GM18507 (cell line): ENCODE data around the gene PDE4B.

Experiments used
- DNase-seq: peaks from one replicate; pipeline ENCODE4 v3.0.0; 2011; ENCODE audit warnings: low read depth; ENCODE audit not compliant: insufficient read length; ENCODE audit errors: extremely low spot score
- FAIRE-seq: peaks from 2 replicates; lab custom pipeline; 2011; peaks lifted over from hg19 to GRCh38; lab: Jason Lieb, UNC

PDE4B gene

GRCh38 chr1:66331658-66332547 lies 539.2 kb downstream of the PDE4B start:
- FAIRE-seq = peak; percentile 63
- DNase-seq = no peak

- DNase-seq (no peak), FAIRE-seq (no peak)
Measured at GRCh38 chr1:66332548-66332901, 539.8 kb downstream of the PDE4B start.

DNA sequence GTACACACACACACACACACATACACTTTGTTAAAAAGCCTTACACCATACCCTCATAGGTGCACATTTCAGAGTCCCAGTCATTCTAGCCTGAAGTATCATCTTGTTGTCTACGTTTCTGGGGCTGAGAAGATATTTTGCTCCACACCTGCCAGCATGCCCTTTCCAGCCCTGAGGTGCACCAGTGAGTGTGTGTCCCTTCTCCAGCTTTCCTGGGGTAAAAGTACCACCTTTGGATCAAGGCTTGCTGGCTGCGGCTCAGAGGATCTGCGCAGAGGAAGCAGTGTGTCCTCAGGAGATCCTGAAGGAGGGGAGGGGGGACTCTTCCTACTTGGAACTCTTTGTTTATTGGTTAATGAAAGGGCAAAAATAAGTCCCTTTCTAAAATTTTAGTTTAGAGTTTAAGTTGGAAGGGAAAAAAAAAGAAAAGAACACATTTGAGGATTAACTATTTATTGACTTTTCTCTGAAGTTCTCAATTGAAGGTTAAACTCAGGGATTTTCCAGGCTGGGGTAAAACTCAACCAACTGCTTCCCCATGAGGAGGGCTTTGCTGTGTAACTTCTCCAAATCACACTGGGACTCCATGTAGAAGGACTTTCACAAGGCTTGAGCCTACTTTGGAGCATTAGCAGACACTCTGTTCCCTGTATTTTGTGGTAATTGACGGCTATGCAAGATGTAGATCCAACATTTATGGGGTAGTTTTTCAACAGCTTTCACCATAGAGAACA lies 540.9 kb downstream of the PDE4B start:
- DNase-seq (no peak), FAIRE-seq (peak; percentile 79)

GRCh38 chr1:66334318-66334717 lies 541.6 kb downstream of the PDE4B start:
- DNase-seq (no peak), FAIRE-seq (peak; percentile 60)

DNA sequence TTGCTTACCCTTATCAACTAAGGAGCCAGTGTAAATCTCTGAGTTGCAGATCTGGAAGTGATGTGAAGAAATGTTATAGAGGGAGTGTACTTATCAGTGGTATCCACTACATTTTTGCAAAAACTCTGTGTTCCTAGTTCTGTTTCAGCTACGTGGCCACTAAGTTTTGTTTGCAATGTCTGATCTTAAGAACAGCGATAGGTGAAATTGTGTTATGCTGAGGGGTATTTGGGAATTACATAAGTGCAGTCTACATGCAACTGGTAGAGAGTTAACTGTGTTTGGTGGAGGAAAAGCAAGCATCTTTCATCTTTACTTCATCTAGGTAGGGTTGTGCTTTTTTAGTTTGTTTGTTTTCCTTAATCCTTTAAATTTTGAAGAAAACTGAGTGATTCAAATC lies 542.4 kb downstream of the PDE4B start:
- FAIRE-seq (peak; percentile 36), DNase-seq (no peak)

GRCh38 chr1:66335859-66336640 lies 543.4 kb downstream of the PDE4B start:
- peak; percentile 23 for DNase-seq
- FAIRE-seq = peak; percentile 100

DNA sequence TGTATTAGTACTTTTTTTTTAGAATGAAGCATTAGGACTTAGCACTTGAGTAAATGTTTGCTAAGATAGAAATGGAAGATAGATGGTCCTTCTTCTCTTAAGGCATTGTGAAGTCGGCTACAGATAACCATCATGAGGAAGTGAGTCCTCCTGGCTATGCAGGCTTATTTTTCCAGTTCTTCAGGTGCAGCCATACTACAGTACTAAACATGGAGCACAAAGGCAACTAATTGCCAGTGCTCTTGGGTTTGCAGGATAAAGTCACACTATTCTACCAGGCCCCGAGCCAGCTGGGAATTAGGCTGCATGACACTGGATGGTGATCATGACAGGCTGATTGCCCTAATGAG lies 543.9 kb downstream of the PDE4B start:
- FAIRE-seq (no peak), DNase-seq (no peak)

DNA sequence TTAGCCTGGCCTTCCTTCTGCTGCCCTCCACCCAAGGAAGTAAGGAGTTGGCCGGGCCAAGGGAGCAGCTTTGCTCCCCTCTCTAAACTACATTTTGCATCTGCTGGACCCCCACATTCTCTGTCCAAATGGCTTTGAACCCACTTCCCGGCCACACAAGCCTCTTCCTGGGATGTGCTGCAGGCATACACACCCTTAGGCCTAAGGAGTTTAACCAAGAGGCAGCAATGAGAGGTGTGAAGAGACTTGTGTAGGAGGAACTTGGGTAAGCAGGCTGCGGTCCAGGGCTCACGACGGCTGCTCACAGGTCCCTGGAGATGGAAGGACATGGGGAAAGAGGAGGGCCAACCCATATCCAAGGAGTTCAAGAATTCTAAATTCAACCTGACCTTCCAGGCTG lies 544.6 kb downstream of the PDE4B start:
- peak; percentile 75 for FAIRE-seq

GRCh38 chr1:66339944-66340343 lies 547.2 kb downstream of the PDE4B start:
- FAIRE-seq (peak; percentile 81), DNase-seq (no peak)

More for the DNA sequence above, 544.6 kb downstream of the PDE4B start:
- no peak for DNase-seq

DNA sequence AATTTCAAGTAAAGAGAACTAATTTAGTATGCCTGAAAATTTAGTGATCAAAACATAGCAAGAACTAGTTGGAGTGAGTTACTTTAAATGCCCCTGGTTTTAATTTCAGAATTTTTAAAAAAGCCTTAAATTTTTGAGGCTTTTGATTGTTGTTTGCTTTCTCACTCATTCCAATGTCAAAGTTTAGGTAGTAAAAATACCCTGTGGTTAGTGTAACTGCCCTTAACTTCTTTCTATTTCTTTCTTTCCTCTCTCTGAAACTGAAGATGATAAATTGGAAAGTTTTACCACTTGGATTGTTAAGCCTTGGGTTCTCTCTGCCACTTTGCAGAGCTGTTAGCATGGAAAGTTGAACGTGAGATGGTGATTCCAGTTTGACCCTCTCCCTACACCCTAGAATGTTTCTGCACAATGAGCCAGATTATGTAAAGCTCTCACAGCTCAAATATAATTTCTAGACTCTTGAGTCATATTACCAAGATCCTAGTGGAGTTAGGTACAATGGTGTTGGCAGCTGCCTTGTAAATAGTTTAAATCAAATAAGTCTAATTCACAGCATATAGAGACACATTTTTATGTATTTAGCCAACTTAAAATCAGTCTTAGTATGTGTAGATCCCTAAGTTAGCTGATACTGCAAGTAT lies 548.9 kb downstream of the PDE4B start:
- no peak for DNase-seq
- peak; percentile 73 for FAIRE-seq

GRCh38 chr1:66342707-66343106 lies 550.0 kb downstream of the PDE4B start:
- FAIRE-seq = peak; percentile 79

GRCh38 chr1:66343569-66344325 lies 551.1 kb downstream of the PDE4B start:
- DNase-seq (no peak), FAIRE-seq (no peak)

More at GRCh38 chr1:66342707-66343106, 550.0 kb downstream of the PDE4B start:
- DNase-seq = no peak

DNA sequence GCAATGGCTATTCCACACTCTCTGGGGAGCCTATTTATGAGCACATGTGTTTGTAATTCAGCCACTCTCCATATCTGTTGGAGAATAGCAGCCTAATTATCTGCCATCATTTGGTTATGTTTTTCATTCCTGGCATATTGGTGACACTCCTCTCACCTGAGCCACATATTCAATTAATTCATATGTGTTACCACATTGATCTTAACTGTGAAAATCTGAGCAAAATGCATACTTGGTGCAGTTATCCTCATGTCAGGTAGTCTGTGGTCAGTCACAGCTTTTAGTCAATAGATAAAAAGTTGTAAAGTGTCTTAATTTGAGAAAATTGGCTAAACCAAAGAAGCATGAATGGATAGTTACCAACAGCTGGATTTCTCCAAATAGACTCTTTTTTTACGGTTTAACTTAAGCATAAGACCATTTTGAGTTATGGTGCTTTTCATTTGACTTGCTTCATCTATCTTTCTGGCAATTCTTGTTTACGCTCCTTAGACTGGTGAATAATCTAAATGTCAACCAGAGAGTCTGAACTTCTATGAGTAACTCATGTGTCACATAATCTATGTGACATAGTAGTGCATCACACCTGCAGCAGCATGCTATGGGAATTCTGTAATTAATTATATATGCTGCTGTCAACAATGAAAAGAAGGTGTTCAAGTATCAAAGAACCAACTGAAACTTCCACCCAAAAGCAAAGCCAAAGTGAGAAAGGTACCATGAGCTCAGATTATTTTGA lies 553.5 kb downstream of the PDE4B start:
- peak; percentile 41 for FAIRE-seq
- no peak for DNase-seq

DNA sequence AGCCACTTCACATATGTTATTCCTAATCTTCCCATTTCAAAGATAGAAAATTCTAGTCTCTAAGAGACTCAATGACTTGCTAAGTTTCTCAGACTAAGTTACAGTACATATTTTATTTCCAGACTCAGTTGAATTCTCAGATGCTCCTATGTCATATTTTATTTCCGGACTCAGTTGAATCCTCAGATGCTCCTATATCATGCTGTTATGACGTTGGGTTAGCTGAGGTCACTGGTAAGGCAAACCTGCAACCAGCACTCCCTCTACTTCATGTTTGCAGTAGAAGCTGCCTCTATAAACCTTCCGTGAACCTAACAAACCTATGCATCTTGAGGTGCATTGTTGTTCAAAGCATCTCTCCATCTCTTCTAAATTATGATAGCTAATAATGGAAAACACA lies 554.2 kb downstream of the PDE4B start:
- DNase-seq = no peak
- FAIRE-seq = peak; percentile 76

- DNase-seq = no peak
- FAIRE-seq = no peak
Measured at GRCh38 chr1:66348776-66349175, 556.1 kb downstream of the PDE4B start.

GRCh38 chr1:66349242-66349641 lies 556.5 kb downstream of the PDE4B start:
- no peak for DNase-seq
- no peak for FAIRE-seq

DNA sequence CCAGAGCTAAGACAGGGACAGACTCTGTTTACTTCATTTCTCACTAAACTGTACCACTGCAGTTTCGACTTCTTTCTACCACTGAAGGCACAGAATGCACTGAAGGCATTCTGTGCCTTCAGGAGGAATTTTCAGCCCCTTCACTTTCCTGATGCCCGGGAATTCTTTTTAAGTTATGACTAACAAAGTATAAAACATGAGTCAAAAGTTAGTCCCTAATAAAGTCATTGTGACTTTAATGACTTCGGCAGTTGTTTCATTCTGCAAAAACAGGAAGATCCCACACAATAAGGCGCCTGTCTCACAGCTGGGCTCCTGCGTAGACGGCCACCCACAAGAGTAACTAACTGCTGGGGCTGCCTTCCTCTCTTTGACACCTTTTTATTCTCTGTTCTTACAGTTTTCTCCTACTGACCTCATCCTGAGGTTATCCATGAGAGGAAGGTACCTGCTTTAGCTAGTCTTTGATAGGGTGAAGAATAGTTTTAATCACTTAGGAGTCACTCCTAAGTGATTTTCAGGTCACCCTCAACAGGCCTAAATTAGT lies 557.4 kb downstream of the PDE4B start:
- DNase-seq (no peak), FAIRE-seq (peak; percentile 91)

- FAIRE-seq (no peak), DNase-seq (no peak)
Measured at GRCh38 chr1:66351478-66351877, 558.8 kb downstream of the PDE4B start.
